Adrenal gland (tissue), 5 donors: ENCODE measurements around the gene SCN10A.

Experiments used
- POLR2A ChIP-seq, 2 donors: fragments of 450-650 bp; IDR thresholded peaks; one replicate each; pipeline ENCODE4 v1.6.1; 2017; ENCODE audit warnings: antibody characterized with exemption in 2 of 2, mild to moderate bottlenecking in 2 of 2, moderate library complexity in 1 of 2
- TF ChIP-seq, protein P1 (sequence below), 6 experiments: fragments of 450-650 bp in 4 of 6; fragments of 200-600 bp in 2 of 6; sonication (generic) in 1 of 6; IDR thresholded peaks; 1 replicate in 5 of 6; 2 replicates in 1 of 6; pipeline versions ENCODE4 v1.5.1 to v1.8.0; 2016 to 2021; ENCODE audit warnings: antibody characterized with exemption in 6 of 6, mild to moderate bottlenecking in 2 of 6, moderate library complexity in 1 of 6
- donor health status: DM: no; HTN: no; CAD: no.

DNA sequence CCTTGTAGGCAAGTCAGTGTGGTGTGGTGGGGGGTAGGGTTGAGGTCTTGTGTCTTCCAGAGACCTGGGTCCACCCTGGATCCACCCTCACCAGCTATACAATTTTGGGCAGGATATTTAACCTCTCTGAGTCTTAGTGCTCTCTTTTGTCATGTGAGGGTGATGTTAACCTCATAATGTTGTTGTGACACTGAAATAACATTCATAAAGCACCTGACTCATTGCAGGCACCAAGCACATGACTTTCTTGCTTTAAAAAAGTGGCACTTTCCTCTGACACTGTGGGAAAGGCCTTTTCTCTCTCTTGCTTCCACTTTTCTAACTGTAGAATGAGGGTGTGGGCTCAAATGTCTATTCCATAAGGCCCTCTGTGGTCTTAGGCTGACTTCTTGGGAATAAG, 75.5 kb downstream of the SCN10A start:
- TF ChIP-seq, protein P1, sequence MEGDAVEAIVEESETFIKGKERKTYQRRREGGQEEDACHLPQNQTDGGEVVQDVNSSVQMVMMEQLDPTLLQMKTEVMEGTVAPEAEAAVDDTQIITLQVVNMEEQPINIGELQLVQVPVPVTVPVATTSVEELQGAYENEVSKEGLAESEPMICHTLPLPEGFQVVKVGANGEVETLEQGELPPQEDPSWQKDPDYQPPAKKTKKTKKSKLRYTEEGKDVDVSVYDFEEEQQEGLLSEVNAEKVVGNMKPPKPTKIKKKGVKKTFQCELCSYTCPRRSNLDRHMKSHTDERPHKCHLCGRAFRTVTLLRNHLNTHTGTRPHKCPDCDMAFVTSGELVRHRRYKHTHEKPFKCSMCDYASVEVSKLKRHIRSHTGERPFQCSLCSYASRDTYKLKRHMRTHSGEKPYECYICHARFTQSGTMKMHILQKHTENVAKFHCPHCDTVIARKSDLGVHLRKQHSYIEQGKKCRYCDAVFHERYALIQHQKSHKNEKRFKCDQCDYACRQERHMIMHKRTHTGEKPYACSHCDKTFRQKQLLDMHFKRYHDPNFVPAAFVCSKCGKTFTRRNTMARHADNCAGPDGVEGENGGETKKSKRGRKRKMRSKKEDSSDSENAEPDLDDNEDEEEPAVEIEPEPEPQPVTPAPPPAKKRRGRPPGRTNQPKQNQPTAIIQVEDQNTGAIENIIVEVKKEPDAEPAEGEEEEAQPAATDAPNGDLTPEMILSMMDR (IDR thresholded peaks at IDR 0.05) = no peak
- TF ChIP-seq POLR2A (IDR thresholded peaks at IDR 0.05) = no peak
